Skeletal muscle cell (primary cell): Measurements from ENCODE around the gene ITPR2.
"Not testable (repeated sequence)": the region's sequence is repeated elsewhere in the genome, so short reads cannot be mapped to it uniquely, and the experiment has no call there.

Experiments
- DNase-seq: peaks from one replicate; pipeline ENCODE4 v3.0.0-alpha.2; 2010; ENCODE audit warnings: low read depth
- H3K4me3 ChIP-seq: 2 replicates; pipeline ENCODE4 v1.5.1; 2011; ENCODE audit warnings: low read depth, mild to moderate bottlenecking, control low read depth, low read length, moderate library complexity

Gene ITPR2

DNA sequence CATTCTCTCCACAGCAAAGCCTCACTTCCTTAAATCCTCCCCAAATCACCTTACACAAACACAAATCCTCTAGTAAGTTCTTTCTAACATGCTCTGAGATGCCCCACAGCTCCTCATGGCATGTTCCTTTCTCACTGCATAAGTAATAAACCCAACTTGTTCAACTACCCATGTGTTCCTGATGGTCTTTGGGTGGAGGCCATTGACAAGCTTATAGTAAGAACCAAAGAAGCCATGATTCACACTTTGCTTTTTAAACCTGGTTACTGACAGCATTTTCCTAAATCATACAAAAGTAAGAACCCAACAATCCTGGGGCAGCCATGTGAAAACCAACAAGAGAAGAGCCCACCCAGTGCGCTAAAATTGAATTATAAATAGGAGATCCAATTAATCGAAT is 138.6 kb downstream of the ITPR2 start:
- no peak overlapping the region for H3K4me3 ChIP-seq
- no peak for DNase-seq

DNA sequence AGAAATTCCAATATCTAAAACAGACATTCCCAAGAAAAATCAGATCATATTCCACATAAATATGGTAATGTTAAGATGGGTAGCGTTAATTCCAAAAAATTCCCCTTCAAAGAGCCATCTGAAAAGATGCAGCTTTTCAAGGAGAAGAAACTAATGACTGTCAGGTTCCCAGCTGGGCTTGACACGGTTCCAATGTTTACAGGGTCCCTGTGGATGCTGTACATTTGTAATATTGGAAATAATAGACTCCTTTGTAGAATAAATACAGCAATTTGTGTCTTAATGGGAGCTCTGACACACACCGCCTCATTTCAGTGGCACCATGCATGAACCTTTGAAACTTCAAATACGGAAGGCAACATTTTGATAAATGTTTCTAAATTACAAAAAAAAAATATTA is 140.6 kb downstream of the ITPR2 start:
- no peak for DNase-seq

GRCh38 chr12:26691234-26691970 is 141.6 kb downstream of the ITPR2 start:
- DNase-seq: peak; percentile 96

More for the DNA sequence above, 140.6 kb downstream of the ITPR2 start:
- no peak overlapping the region for H3K4me3 ChIP-seq

GRCh38 chr12:26690601-26691000 is 142.4 kb downstream of the ITPR2 start:
- H3K4me3 ChIP-seq: no peak overlapping the region
- DNase-seq: no peak

More at GRCh38 chr12:26691234-26691970, 141.6 kb downstream of the ITPR2 start:
- H3K4me3 ChIP-seq: no peak overlapping the region

DNA sequence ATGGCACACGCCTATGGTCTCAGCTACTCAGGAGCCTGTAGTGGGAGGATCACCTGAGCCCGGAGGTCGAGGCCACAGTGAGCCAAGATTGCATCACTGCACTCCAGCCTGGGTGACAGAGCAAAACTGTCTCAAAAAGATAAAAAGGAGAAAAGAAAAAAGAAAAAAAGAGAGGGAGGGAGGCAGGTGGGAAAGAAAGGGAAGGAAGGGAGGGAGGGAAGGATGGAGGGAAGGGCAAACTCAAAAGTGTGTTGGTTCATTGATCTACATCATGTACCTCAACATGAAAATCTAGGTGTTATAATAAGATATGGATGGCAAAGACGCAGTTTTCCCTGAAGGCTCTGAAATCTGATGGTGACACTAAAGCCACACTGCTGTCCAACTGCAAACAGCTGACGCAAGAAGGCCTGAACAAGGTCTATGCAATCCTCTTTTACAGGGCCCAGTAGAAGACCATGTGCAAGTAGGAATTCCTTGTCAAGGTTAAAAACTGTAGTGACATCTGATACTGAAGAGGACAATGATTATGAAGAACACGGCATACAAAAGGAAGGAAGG is 143.6 kb downstream of the ITPR2 start:
- DNase-seq: no peak

DNA sequence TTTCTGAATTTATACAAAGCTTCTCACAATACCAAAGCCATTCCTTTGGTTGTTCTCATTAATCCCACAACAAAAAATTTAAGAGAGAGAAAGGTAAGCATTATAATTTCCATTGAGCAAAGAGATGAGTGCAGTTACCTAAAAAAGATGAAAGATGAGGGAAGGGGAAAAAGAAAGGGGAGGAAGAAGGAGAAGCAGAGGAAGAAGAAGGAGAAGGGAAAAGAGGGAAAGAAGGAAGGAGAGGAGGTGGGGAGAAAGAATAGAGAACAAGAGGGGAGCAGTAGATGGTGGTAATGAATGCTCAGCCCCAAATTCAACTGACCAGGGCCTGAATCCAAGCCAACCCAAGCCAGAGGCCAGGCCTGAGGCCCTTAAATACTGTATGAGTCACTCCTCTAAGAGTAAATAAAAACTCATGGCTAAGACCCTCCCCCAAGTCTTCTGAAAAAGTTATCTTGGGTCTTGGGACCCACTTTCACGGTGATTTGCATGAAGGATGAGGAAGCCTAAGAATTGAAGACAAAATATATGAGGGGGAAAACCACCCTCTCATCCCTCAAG is 144.6 kb downstream of the ITPR2 start:
- DNase-seq: no peak
- no peak overlapping the region for H3K4me3 ChIP-seq

More for the DNA sequence above, 143.6 kb downstream of the ITPR2 start:
- no peak overlapping the region for H3K4me3 ChIP-seq

DNA sequence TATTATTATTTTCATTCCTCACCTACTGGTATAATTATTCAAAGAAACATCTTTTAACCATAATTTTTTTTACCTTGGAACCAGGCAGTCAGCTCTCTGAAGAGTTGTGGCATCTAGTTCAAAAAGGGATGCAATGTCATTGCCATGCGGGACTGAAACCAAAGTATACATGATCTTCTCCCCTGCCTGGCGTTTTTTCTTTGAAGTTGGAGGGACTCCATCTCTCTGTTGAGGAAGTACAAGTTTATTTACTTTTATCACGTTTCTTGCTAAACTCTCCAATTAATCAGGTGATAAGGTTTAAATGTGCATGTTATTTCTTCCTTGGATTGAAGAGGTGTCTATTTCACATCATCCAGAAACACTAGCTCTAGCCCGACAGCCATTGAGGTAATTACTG is 146.6 kb downstream of the ITPR2 start:
- no peak for DNase-seq
- no peak overlapping the region for H3K4me3 ChIP-seq

- no peak for DNase-seq
- H3K4me3 ChIP-seq: no peak overlapping the region
Measured at GRCh38 chr12:26684101-26684500, 148.9 kb downstream of the ITPR2 start.

DNA sequence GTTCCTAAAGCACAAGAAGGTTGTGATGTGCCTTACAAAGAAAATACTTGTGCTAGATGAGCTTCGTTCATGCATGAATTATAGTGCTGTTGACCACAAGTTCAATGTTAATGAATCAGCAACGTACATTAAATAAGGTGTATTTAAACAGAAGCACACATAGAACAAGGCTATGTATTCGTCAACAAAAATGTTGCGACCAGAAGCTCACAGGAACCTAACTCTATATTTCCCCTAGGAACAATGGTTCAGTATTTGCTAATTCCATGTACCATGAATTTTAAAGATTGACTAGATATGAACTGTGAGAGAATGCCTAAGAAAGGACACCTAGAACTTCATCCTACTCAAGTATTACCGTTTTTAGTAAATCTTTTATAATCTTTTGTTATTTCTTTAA is 149.6 kb downstream of the ITPR2 start:
- DNase-seq: no peak
- no peak overlapping the region for H3K4me3 ChIP-seq

GRCh38 chr12:26680727-26681455 is 152.1 kb downstream of the ITPR2 start:
- DNase-seq: peak; percentile 41
- no peak overlapping the region for H3K4me3 ChIP-seq

DNA sequence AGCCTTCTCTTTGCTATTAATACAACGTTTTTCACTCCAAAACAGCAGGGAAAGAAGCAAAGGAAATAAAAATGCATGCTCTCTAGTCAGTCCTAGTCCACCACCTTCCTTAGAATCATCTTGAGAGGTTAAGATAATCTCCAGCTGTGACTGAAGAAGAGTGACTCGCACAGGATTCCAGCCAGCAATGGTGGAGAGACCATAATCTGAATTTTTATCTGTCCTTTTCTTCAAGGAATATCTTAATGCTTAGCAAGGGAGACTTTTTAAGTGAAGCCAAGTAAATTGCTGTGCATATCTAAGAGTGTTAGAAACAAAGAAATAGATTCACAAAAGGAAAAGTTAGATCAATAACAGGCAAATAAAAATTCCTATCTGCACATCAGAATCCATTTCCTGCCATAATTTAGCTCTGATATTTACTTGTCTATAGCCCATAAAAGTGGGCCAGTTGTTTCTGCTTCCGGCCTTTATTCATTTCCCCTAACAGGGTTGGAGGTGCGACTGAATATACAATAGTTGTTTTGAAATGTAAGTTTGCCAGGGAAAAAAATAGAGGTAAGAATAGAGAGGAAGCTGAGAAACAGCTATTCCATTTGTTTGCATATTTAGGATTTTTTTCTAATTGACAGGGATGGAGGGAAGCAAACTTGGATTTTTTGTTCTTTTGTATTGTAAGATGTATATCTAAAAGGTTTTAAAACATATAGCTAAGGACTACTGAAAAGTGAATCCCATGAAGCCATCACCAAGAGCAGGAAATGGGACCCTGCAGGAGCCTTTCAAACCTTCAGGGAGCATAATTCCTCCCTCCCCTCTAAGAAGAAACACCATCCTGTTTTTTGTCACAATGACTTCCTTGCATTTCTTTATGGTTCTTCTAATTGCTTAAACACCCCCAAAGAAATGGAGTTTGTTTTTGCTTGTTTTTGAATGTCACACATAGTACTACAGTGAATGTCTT is 154.0 kb downstream of the ITPR2 start:
- H3K4me3 ChIP-seq: no peak overlapping the region
- no peak for DNase-seq

DNA sequence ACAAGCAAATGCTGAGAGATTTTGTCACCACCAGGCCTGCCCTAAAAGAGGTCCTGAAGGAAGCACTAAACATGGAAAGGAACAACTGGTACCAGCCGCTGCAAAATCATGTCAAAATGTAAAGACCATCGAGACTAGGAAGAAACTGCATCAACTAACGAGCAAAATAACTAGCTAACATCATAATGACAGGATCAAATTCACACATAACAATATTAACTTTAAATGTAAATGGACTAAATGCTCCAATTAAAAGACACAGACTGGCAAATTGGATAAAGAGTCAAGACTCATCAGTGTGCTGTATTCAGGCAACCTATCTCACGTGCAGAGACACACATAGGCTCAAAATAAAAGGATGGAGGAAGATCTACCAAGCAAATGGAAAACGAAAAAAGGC is 161.5 kb downstream of the ITPR2 start:
- not testable (repeated sequence) for H3K4me3 ChIP-seq, DNase-seq

DNA sequence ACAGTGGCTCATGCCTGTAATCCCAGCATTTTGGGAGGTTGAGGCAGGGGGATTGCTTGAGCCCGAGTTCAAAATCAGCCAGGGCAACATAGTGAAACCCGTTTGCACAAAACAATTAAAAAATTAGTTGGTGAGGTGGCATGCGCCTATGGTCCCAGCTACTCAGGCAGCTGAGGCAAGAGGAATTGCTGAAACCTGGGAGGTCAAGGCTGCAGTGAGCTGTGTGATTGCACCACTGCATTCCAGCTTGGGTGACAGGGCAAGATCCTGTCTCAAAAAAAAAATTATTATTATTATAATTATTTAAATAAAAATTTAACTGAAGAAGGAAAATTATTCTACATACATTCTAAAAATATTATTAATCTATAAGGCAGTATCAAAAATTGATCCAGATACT is 164.1 kb downstream of the ITPR2 start:
- no peak overlapping the region for H3K4me3 ChIP-seq
- no peak for DNase-seq

GRCh38 chr12:26668230-26668629 is 164.8 kb downstream of the ITPR2 start:
- DNase-seq: no peak
- no peak overlapping the region for H3K4me3 ChIP-seq

DNA sequence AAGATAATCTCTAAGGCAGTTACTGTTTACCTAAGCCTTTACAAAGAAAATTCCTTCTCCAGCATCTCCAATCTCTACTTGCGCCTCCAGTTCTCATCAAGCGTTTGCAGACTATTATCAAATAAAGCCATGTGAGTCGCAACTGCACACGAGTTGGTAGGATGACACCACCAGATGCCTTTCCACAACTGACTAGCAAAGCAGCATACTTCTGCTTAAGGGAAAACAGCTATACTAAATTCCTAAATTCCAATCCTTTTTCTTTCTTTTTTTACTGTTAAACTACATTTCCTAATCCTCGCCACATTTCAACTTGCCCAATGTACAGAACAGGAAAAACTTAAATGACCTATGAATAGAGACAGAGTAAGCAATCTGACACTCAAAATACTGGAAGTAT is 166.7 kb downstream of the ITPR2 start:
- DNase-seq: no peak
- no peak overlapping the region for H3K4me3 ChIP-seq

- H3K4me3 ChIP-seq: no peak overlapping the region
- no peak for DNase-seq
Measured at GRCh38 chr12:26661399-26661798, 171.6 kb downstream of the ITPR2 start.

- H3K4me3 ChIP-seq: no peak overlapping the region
- DNase-seq: no peak
Measured at GRCh38 chr12:26659930-26660329, 173.1 kb downstream of the ITPR2 start.

GRCh38 chr12:26658991-26659390 is 174.0 kb downstream of the ITPR2 start:
- peak; percentile 33 for DNase-seq
- no peak overlapping the region for H3K4me3 ChIP-seq

GRCh38 chr12:26654623-26655022 is 178.4 kb downstream of the ITPR2 start:
- DNase-seq: no peak

More at GRCh38 chr12:26654623-26655022, 178.4 kb downstream of the ITPR2 start:
- H3K4me3 ChIP-seq: no peak overlapping the region
